ENCODE data around the gene PCSK7. TPM values are rescaled to one million over a fixed set of nuclear protein-coding genes. Genes with fewer than 3 reads are reported as not detected.
A peak's percentile ranks its signal among the peaks of the same experiment; 100 is the strongest.
"Not testable (repeated sequence)": the region's sequence is repeated elsewhere in the genome, so short reads cannot be mapped to it uniquely, and the experiment has no call there.

Gene PCSK7
- total RNA-seq, result 44.4 TPM

- no peak for ATAC-seq
These were observed at the start of gene PCSK7 for GRCh38 chr11:117231842-117232091. Gene PCSK7 (minus strand): TSS chr11:117232073. CDS start chr11:117229844, 2,229 bp downstream.

GRCh38 chr11:117281159-117281558, 49.3 kb upstream of the PCSK7 start:
- peak; percentile 85 for ATAC-seq

- no peak for ATAC-seq
These were observed 48.0 kb upstream of the PCSK7 start for GRCh38 chr11:117279711-117280376.

- no peak for ATAC-seq
These were observed 46.5 kb upstream of the PCSK7 start for GRCh38 chr11:117278347-117278746.

- ATAC-seq, result no peak
These were observed 41.8 kb upstream of the PCSK7 start for GRCh38 chr11:117273550-117274289.

GRCh38 chr11:117272175-117272574, 40.3 kb upstream of the PCSK7 start:
- ATAC-seq, result not testable (repeated sequence)

- ATAC-seq, result no peak
These were observed 39.3 kb upstream of the PCSK7 start for GRCh38 chr11:117271208-117271607.

- ATAC-seq, result no peak
These were observed 38.0 kb upstream of the PCSK7 start for GRCh38 chr11:117269856-117270255.

GRCh38 chr11:117265745-117266144, 33.9 kb upstream of the PCSK7 start:
- ATAC-seq, result no peak

- ATAC-seq, result not testable (repeated sequence)
These were observed 32.9 kb upstream of the PCSK7 start for GRCh38 chr11:117264624-117265323.

- no peak for ATAC-seq
These were observed 27.5 kb upstream of the PCSK7 start for GRCh38 chr11:117259417-117259816.

- no peak for ATAC-seq
These were observed 26.7 kb upstream of the PCSK7 start for GRCh38 chr11:117258576-117258975.

- ATAC-seq, result peak; percentile 84
These were observed 24.7 kb upstream of the PCSK7 start for GRCh38 chr11:117256573-117256972.

GRCh38 chr11:117255966-117256365, 24.1 kb upstream of the PCSK7 start:
- peak; percentile 95 for ATAC-seq

- no peak for ATAC-seq
These were observed 19.6 kb upstream of the PCSK7 start for GRCh38 chr11:117251506-117251905.

GRCh38 chr11:117249571-117249970, 17.7 kb upstream of the PCSK7 start:
- no peak for ATAC-seq

- ATAC-seq, result no peak
These were observed 16.5 kb upstream of the PCSK7 start for GRCh38 chr11:117248341-117248740.

- peak; percentile 90 for ATAC-seq
These were observed 7.4 kb upstream of the PCSK7 start for GRCh38 chr11:117239295-117239694.

GRCh38 chr11:117238221-117238620, 6.3 kb upstream of the PCSK7 start:
- no peak for ATAC-seq

GRCh38 chr11:117232911-117233409, 1.1 kb upstream of the PCSK7 start:
- peak; percentile 24 for ATAC-seq

GRCh38 chr11:117232092-117232878, 412 bp upstream of the PCSK7 start, which contains the start of gene RNF214:
Gene RNF214 (plus strand): TSS chr11:117232671. CDS start chr11:117234273, 1,602 bp downstream.
- ATAC-seq, result peak; percentile 92

- no peak for ATAC-seq
These were observed 653 bp downstream of the PCSK7 start for GRCh38 chr11:117230999-117231841.
